K562 (cell line): Measurements from ENCODE around the gene NDUFA6. TPM values are rescaled to one million over a fixed set of nuclear protein-coding genes. Genes with fewer than 3 reads are reported as not detected.

Experiments
- ATAC-seq: fragments of 200-7000 bp; cut with Tn5 transposase; 3 replicates; pipeline ENCODE4 v1.9.1; 2020; ENCODE audit warnings: moderate library complexity
- BruUV-seq: library from RNA; stranded (reverse); fragments of 400-500 nt; replicated peaks from 2 replicates; lab custom pipeline; 2021; lab: Mats Ljungman, UMichigan
- CTCF ChIA-PET: fragments of 300-600 bp; formaldehyde crosslinking; extraction: SDS; loops from one replicate; lab custom pipeline; 2021; ENCODE audit warnings: low intra/inter-chr PET ratio; lab: Yijun Ruan, JAX
- POLR2A ChIA-PET: fragments of 300-600, 350-650 bp; sonication (Branson Sonifier 250); formaldehyde crosslinking; extraction: SDS; loops from one replicate; lab custom pipeline; 2021; ENCODE audit warnings: antibody characterized with exemption, inconsistent platforms; lab: Yijun Ruan, JAX
- DNase-seq, 4 experiments: peaks; one replicate each; pipeline versions ENCODE4 v3.0.0 to v3.0.0-alpha.2; 2011 to 2018; ENCODE audit warnings: low spot score in 3 of 4, mixed read lengths in 3 of 4; ENCODE audit errors: extremely low read depth in 1 of 4
- FAIRE-seq: peaks from 2 replicates; lab custom pipeline; 2011; peaks lifted over from hg19 to GRCh38; lab: Jason Lieb, UNC
- H2AFZ ChIP-seq: 2 replicates; pipeline ENCODE4 v1.6.0; 2011; ENCODE audit warnings: low read depth, low read length, control low read depth, inconsistent platforms
- H3K27ac ChIP-seq: fragments of 200-600 bp; 3 replicates; pipeline ENCODE4 v1.8.0; 2011; ENCODE audit warnings: low read depth, mild to moderate bottlenecking, control low read depth, inconsistent platforms, low read length, moderate library complexity, mixed read lengths; ENCODE audit errors: extremely low read depth
- H3K27me3 ChIP-seq, 2 experiments: fragments of 300-600 bp in 1 of 2; 2 replicates in 1 of 2; 3 replicates in 1 of 2; pipeline versions ENCODE4 v1.6.0 to v1.8.0; 2011; ENCODE audit warnings: inconsistent platforms in 2 of 2, low read length in 2 of 2, mild to moderate bottlenecking in 1 of 2, mixed read lengths in 1 of 2, moderate library complexity in 1 of 2; ENCODE audit not compliant: control insufficient read depth in 2 of 2, insufficient read depth in 2 of 2
- H3K36me3 ChIP-seq: fragments of 300-600 bp; 3 replicates; pipeline ENCODE4 v1.8.0; 2011; ENCODE audit warnings: mild to moderate bottlenecking, low read length, inconsistent platforms; ENCODE audit not compliant: control insufficient read depth, insufficient read depth
- H3K4me1 ChIP-seq, 2 experiments: fragments of 200-600 bp in 1 of 2; replicated peaks in 1 of 2; 2 replicates in 1 of 2; 3 replicates in 1 of 2; pipeline versions ENCODE4 v1.5.1 to v1.8.0; 2011; ENCODE audit warnings: inconsistent platforms in 2 of 2, low read length in 2 of 2, mild to moderate bottlenecking in 1 of 2, mixed read lengths in 1 of 2, moderate library complexity in 1 of 2; ENCODE audit not compliant: control insufficient read depth in 2 of 2, insufficient read depth in 2 of 2
- H3K4me2 ChIP-seq: 2 replicates; pipeline ENCODE4 v1.6.1; 2011; ENCODE audit warnings: low read length, control low read depth, inconsistent platforms, mixed read lengths; ENCODE audit not compliant: insufficient read depth
- H3K4me3 ChIP-seq: fragments of 200-600 bp; sonication (generic), shearing (Covaris generic); 2 replicates; pipeline ENCODE4 v1.5.1; 2016; ENCODE audit warnings: control low read depth, inconsistent platforms
- H3K79me2 ChIP-seq: fragments of 200-600 bp; 3 replicates; pipeline ENCODE4 v1.8.0; 2011; ENCODE audit warnings: low read length, inconsistent platforms; ENCODE audit not compliant: control insufficient read depth, insufficient read depth
- H3K9ac ChIP-seq, 2 experiments: 2 replicates each; pipeline versions ENCODE4 v1.6.0 to v1.6.1; 2011; ENCODE audit warnings: low read depth in 2 of 2, low read length in 2 of 2, control low read depth in 1 of 2, inconsistent platforms in 1 of 2, mild to moderate bottlenecking in 1 of 2, mixed read lengths in 1 of 2; ENCODE audit not compliant: insufficient read depth in 1 of 2
- H3K9me1 ChIP-seq: one replicate; pipeline ENCODE4 v1.6.0; 2011; ENCODE audit warnings: inconsistent platforms, mild to moderate bottlenecking, low read length, moderate library complexity; ENCODE audit not compliant: control insufficient read depth, insufficient read depth
- H3K9me3 ChIP-seq: replicated peaks from 2 replicates; pipeline ENCODE4 v1.5.1; 2011; ENCODE audit warnings: low read depth, low read length, inconsistent platforms; ENCODE audit not compliant: control insufficient read depth, insufficient read depth
- H4K20me1 ChIP-seq: replicated peaks from 2 replicates; pipeline ENCODE4 v1.6.1; 2011; ENCODE audit warnings: low read length, inconsistent platforms, mixed read lengths; ENCODE audit not compliant: control insufficient read depth, insufficient read depth
- CTCF ChIP-seq, 3 experiments: IDR thresholded peaks in 2 of 3; conservative IDR thresholded peaks in 1 of 3; 2 replicates each; pipeline ENCODE4 v1.5.1; 2011 to 2012; ENCODE audit warnings: low read length in 3 of 3, mild to moderate bottlenecking in 3 of 3, control low read depth in 2 of 3, improper control_type of control experiment in 1 of 3, inconsistent platforms in 1 of 3, low read depth in 1 of 3, mixed read lengths in 1 of 3, moderate library complexity in 1 of 3; ENCODE audit not compliant: insufficient read depth in 2 of 3
- STAT6 ChIP-seq: sonication (generic); formaldehyde crosslinking; IDR thresholded peaks from 2 replicates; pipeline ENCODE4 v1.8.1; 2023; ENCODE audit warnings: mild to moderate bottlenecking, missing genetic modification reagents
- WGBS: fragments of 100-300 bp; shearing (Covaris generic); methylation state at CpG from one replicate; pipeline ENCODE4 v1.1.6; 2016; ENCODE audit warnings: low coverage, mixed read lengths; ENCODE audit not compliant: insufficient coverage; ENCODE audit errors: missing lambda C conversion rate; 5-methylcytosine and 5-hydroxymethylcytosine counted together
- in situ Hi-C: fragments of 300-500 bp; cut with MboI; formaldehyde crosslinking; loops from 4 replicates; pipeline ENCODE4 v1.15.0; 2018; ENCODE audit warnings: inconsistent platforms, mixed read lengths
- intact Hi-C: fragments of 100-400 bp; cut with micrococcal nuclease; formaldehyde crosslinking; loops from 2 replicates; pipeline ENCODE4 v1.14.2; 2022
- polyA plus RNA-seq, 8 experiments: library from polyadenylated mRNA; depleted of rRNA in 4 of 8; stranded (reverse) in 5 of 8; unstranded in 3 of 8; fragments of >200 nt; fragmentation: Nextera tagmentation in 2 of 8; fragmentation: Illumina TruSeq in 1 of 8; extraction: Ambion mirVana in 2 of 8; extraction: Trizol in 1 of 8; gene quantifications; 2 replicates each; pipeline versions ENCODE4 v1.2.1 to v1.2.3, GENCODE V29; 2011 to 2014; ENCODE audit warnings: inconsistent platforms in 1 of 8, missing spikeins in 1 of 8
- total RNA-seq, 7 experiments: library from RNA; depleted of rRNA in 6 of 7; stranded (reverse); fragments of >200 nt in 6 of 7; fragmentation: Illumina TruSeq in 2 of 7; extraction: Trizol in 2 of 7; gene quantifications; 2 replicates each; pipeline versions ENCODE4 v1.2.1 to v1.2.3, GENCODE V29; 2011 to 2021; ENCODE audit warnings: low replicate concordance in 1 of 7

Gene NDUFA6
- total and polyA plus RNA-seq, 9 of the 15 experiments (the other 6 are each of a cell fraction or from before 2014, with no cell fraction given), result 90.0 to 474 (median 128) TPM

DNA sequence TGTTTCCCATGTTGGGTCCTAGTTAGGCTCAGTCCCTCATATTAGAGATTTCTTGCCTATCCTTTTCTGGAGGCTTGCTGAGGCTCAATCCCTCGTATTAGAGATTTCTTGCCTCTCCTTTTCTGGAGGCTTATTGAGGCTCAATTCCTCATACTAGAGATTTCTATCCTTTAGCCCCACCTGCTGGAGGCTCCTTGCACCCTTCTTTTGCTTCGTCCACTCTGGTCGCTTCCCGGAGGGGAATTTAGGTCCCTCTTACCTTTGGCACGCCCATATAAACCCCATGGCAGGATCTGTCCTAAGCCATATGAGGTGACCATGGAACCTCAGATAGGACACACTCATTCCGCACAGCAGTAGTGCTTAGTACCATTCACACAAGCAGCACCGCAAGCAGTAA, 24.1 kb upstream of the NDUFA6 start:
- Histone ChIP-seq H3K9me1 (no peaks in the 10 kb centered on the region), H3K9me3 (peaks cover 8% of the 10 kb centered on the region), H3K9ac (no peak overlapping the region), H3K79me2 (no peaks in the 10 kb centered on the region), H3K4me1 (peaks cover 0 to 4% of the 10 kb centered on the region in 2 experiments; a peak in 2 of 5 replicates), H3K36me3 (no peaks in the 10 kb centered on the region), H3K4me3 (no peak overlapping the region), H3K4me2 (no peak overlapping the region), H2AFZ (no peak overlapping the region), H4K20me1 (no peaks in the 10 kb centered on the region), H3K27me3 (no peaks in the 10 kb centered on the region), H3K27ac (no peak overlapping the region)
- TF ChIP-seq CTCF (IDR thresholded peaks at IDR 0.05 in 2 of 3, conservative IDR thresholded peaks at IDR 0.05 in 1 of 3; ENCODE audit: insufficient read depth in 2 of 3, low read depth in 1 of 3, low read length in 3 of 3) (peak; percentile 16 to 35 (median 32); a peak in 4 of 6 replicates), STAT6 (no peak)
- no peak for ATAC-seq
- FAIRE-seq, result no peak
- intact Hi-C loops (loop anchor here (10.0 kb wide), 1 partner anchor 150 kb away; the partner anchor contains the start of gene SEPTIN3), in situ Hi-C loops (no loop called here)
- POLR2A ChIA-PET, result no interaction called here
- peak in 1 of 4 experiments; percentile 21 for DNase-seq
- BruUV-seq, result no TSS peak
- 60% methylated on average over 5 of the region's 7 CpGs for WGBS
- CTCF ChIA-PET, result no interaction called here
